Tracheal epithelial cell (primary cell): ENCODE data around the gene ETV5. TPM values are rescaled to one million over a fixed set of nuclear protein-coding genes. Genes with fewer than 3 reads are reported as not detected.

Experiments
- total RNA-seq: library from RNA; depleted of rRNA; stranded (reverse); fragments of >200 nt; gene quantifications from 2 replicates; pipeline ENCODE4 v1.2.1, GENCODE V29; 2014

Gene ETV5
- total RNA-seq, result 8.0 and 10.0 TPM in 2 replicates

GRCh38 chr3:186108941-186109865 lies at the start of gene ETV5:
ETV5 (minus strand) TSS chr3:186109089; CDS start chr3:186105868, 3,221 bp downstream.

Other genes with a start within 250 kb of the ETV5 start
- 80.6 and 98.1 TPM in 2 replicates for gene TRA2B, start 171.1 kb downstream of the ETV5 start, total RNA-seq